Epithelial cell of proximal tubule (primary cell): ENCODE data around the gene CCDC117. TPM values are rescaled to one million over a fixed set of nuclear protein-coding genes. Genes with fewer than 3 reads are reported as not detected.
A peak's percentile ranks its signal among the peaks of the same experiment; 100 is the strongest.
"Not testable (repeated sequence)": the region's sequence is repeated elsewhere in the genome, so short reads cannot be mapped to it uniquely, and the experiment has no call there.

Source experiments
- DNase-seq: peaks from one replicate; pipeline ENCODE4 v3.0.0-alpha.2; 2011; ENCODE audit warnings: low read depth
- H3K4me3 ChIP-seq: 2 replicates; pipeline ENCODE4 v1.5.1; 2011; ENCODE audit warnings: low read depth, mild to moderate bottlenecking, low read length
- CTCF ChIP-seq: conservative IDR thresholded peaks from 2 replicates; pipeline ENCODE4 v1.5.1; 2012; ENCODE audit warnings: low read depth, mild to moderate bottlenecking, low read length
- total RNA-seq: library from RNA; depleted of rRNA; stranded (reverse); fragments of >200 nt; gene quantifications from 2 replicates; pipeline ENCODE4 v1.2.3, GENCODE V29; 2015

CCDC117 gene
- total RNA-seq, 1 donor from 2014 or later = 17.1 TPM

- TF ChIP-seq CTCF = no peak
- no peak overlapping the region for H3K4me3 ChIP-seq
- no peak for DNase-seq
These were observed 34.8 kb upstream of the CCDC117 start for GRCh38 chr22:28737701-28738100.

- DNase-seq, H3K4me3 ChIP-seq: not testable (repeated sequence)
These were observed 33.6 kb upstream of the CCDC117 start for GRCh38 chr22:28738876-28739275.

GRCh38 chr22:28741200-28741784 is 31.2 kb upstream of the CCDC117 start:
- DNase-seq = no peak
- peak overlapping the region; percentile 95 for H3K4me3 ChIP-seq
- no peak for TF ChIP-seq CTCF

- peak; percentile 86 for DNase-seq
- peak within 1 kb of the TSS; percentile 95 for H3K4me3 ChIP-seq
- TF ChIP-seq CTCF = no peak
These were observed 30.5 kb upstream of the CCDC117 start, which contains the start of the genes CHEK2 and HSCB for GRCh38 chr22:28741785-28742561. Gene CHEK2, minus strand, starts transcription at chr22:28741820. Its CDS starts 7,099 bp downstream, at chr22:28734721. Gene HSCB, plus strand, starts transcription at chr22:28742039. Its CDS starts 57 bp downstream, at chr22:28742096.

- TF ChIP-seq CTCF = no peak
- no peak for DNase-seq
- H3K4me3 ChIP-seq = peak overlapping the region; percentile 95
These were observed 29.9 kb upstream of the CCDC117 start for GRCh38 chr22:28742562-28742962.

GRCh38 chr22:28743852-28744251 is 28.6 kb upstream of the CCDC117 start:
- TF ChIP-seq CTCF = no peak
- no peak for DNase-seq
- no peak overlapping the region for H3K4me3 ChIP-seq

- no peak for DNase-seq
- TF ChIP-seq CTCF = no peak
- no peak overlapping the region for H3K4me3 ChIP-seq
These were observed 22.0 kb upstream of the CCDC117 start for GRCh38 chr22:28750471-28750881.

GRCh38 chr22:28754512-28754911 is 18.0 kb upstream of the CCDC117 start:
- H3K4me3 ChIP-seq, DNase-seq: not testable (repeated sequence)
